ENCODE measurements around the gene QSOX1. TPM values are rescaled to one million over a fixed set of nuclear protein-coding genes. Genes with fewer than 3 reads are reported as not detected.

The QSOX1 gene
- polyA plus RNA-seq, 4 donors = 52.7 to 73.5 (median 63.2) TPM

- no peak for DNase-seq (ENCODE audit: low read depth in 4 of 4, low spot score in 2 of 4)
Observed at GRCh38 chr1:180248176-180248575, 93.5 kb downstream of the QSOX1 start.

- no peak for DNase-seq (ENCODE audit: low read depth in 4 of 4, low spot score in 2 of 4)
Observed at GRCh38 chr1:180248731-180249681, 94.3 kb downstream of the QSOX1 start.

GRCh38 chr1:180249725-180250498 is 95.2 kb downstream of the QSOX1 start:
- DNase-seq (ENCODE audit: low read depth in 4 of 4, low spot score in 2 of 4) = no peak

- DNase-seq (ENCODE audit: low read depth in 4 of 4, low spot score in 2 of 4) = no peak
Observed at GRCh38 chr1:180250499-180250770, 95.8 kb downstream of the QSOX1 start.

GRCh38 chr1:180250883-180251509 is 96.3 kb downstream of the QSOX1 start:
- DNase-seq (ENCODE audit: low read depth in 4 of 4, low spot score in 2 of 4) = no peak

GRCh38 chr1:180251526-180252305 is 97.0 kb downstream of the QSOX1 start:
- no peak for DNase-seq (ENCODE audit: low read depth in 4 of 4, low spot score in 2 of 4)

GRCh38 chr1:180252638-180253536 is 98.2 kb downstream of the QSOX1 start:
- DNase-seq (ENCODE audit: low read depth in 4 of 4, low spot score in 2 of 4) = no peak

Other genes with a start within 250 kb of the QSOX1 start
- 10 to 100 TPM; 23.9 to 31.5 (median 28.2) TPM for gene CEP350, start 200.1 kb upstream of the QSOX1 start, polyA plus RNA-seq (ENCODE audit: insufficient read length in 4 of 4)
- 1 to 10 TPM; 1.1 to 4.2 (median 2.6) TPM for gene LHX4, start 75.4 kb downstream of the QSOX1 start, polyA plus RNA-seq (ENCODE audit: insufficient read length in 4 of 4)